Gastrocnemius medialis (tissue), 4 donors: ENCODE measurements around the gene IQSEC2.

Experiments
- CTCF ChIP-seq, 5 experiments: fragments of 450-650 bp in 3 of 5; fragments of 200-600 bp in 2 of 5; sonication (generic) in 2 of 5; IDR thresholded peaks in 4 of 5; conservative IDR thresholded peaks in 1 of 5; 1 replicate in 4 of 5; 2 replicates in 1 of 5; pipeline ENCODE4 v1.5.1; 2016 to 2019; ENCODE audit warnings: antibody characterized with exemption in 5 of 5, mild to moderate bottlenecking in 3 of 5, moderate library complexity in 3 of 5
- POLR2A ChIP-seq, 2 donors: fragments of 450-650 bp; IDR thresholded peaks; one replicate each; pipeline ENCODE4 v1.6.1; 2017; ENCODE audit warnings: antibody characterized with exemption in 2 of 2, mild to moderate bottlenecking in 2 of 2, moderate library complexity in 2 of 2

GRCh38 chrX:53255738-53256191 is 25.6 kb downstream of the IQSEC2 start:
- no peak for TF ChIP-seq POLR2A (IDR thresholded peaks at IDR 0.05)
- TF ChIP-seq CTCF (IDR thresholded peaks at IDR 0.05 in 4 of 5, conservative IDR thresholded peaks at IDR 0.05 in 1 of 5): no peak
